BJ (cell line): ENCODE measurements around the gene PCGF3. TPM values are rescaled to one million over a fixed set of nuclear protein-coding genes. Genes with fewer than 3 reads are reported as not detected.
"Not testable (repeated sequence)": the region's sequence is repeated elsewhere in the genome, so short reads cannot be mapped to it uniquely, and the experiment has no call there.

ENCODE experiments used
- CTCF ChIA-PET: fragments of 350-600 bp; formaldehyde crosslinking; extraction: SDS; loops from one replicate; lab custom pipeline; 2021; ENCODE audit warnings: antibody characterized with exemption, inconsistent platforms; lab: Yijun Ruan, JAX
- POLR2A ChIA-PET: fragments of 300-600 bp; sonication (Branson Sonifier 250); formaldehyde crosslinking; extraction: SDS; loops from one replicate; lab custom pipeline; 2021; ENCODE audit warnings: antibody characterized with exemption; lab: Charles Lee
- DNase-seq: peaks from one replicate; pipeline ENCODE4 v3.0.0-alpha.2; 2011; ENCODE audit warnings: low read depth
- H3K27me3 ChIP-seq: 2 replicates; pipeline ENCODE4 v1.6.0; 2011; ENCODE audit warnings: low read length; ENCODE audit not compliant: control insufficient read depth, insufficient read depth
- H3K36me3 ChIP-seq: 2 replicates; pipeline ENCODE4 v1.5.1; 2011; ENCODE audit warnings: low read length; ENCODE audit not compliant: control insufficient read depth, insufficient read depth
- H3K4me3 ChIP-seq: 2 replicates; pipeline ENCODE4 v1.5.1; 2011; ENCODE audit warnings: low read depth, mild to moderate bottlenecking, control low read depth, low read length
- polyA plus RNA-seq: library from polyadenylated mRNA; depleted of rRNA; stranded (reverse); fragments of >200 nt; gene quantifications from 2 replicates; pipeline ENCODE4 v1.2.3, GENCODE V29; 2011
- TF ChIP-seq, protein P1 (sequence below): IDR thresholded peaks from 2 replicates; pipeline ENCODE4 v1.5.1; 2011; ENCODE audit warnings: low read depth, mild to moderate bottlenecking, control low read depth, inconsistent platforms, low read length, moderate library complexity; ENCODE audit not compliant: insufficient read depth

PCGF3 gene
- polyA plus RNA-seq, 1 experiment, result 37.6 TPM

- peaks cover 3% of the 10 kb centered on the region; the same call in 1 of the 2 replicates for H3K27me3 ChIP-seq
These were observed 95.9 kb downstream of the PCGF3 start for GRCh38 chr4:801436-802124.

GRCh38 chr4:803884-804283 is 98.3 kb downstream of the PCGF3 start:
- TF ChIP-seq, protein P1, sequence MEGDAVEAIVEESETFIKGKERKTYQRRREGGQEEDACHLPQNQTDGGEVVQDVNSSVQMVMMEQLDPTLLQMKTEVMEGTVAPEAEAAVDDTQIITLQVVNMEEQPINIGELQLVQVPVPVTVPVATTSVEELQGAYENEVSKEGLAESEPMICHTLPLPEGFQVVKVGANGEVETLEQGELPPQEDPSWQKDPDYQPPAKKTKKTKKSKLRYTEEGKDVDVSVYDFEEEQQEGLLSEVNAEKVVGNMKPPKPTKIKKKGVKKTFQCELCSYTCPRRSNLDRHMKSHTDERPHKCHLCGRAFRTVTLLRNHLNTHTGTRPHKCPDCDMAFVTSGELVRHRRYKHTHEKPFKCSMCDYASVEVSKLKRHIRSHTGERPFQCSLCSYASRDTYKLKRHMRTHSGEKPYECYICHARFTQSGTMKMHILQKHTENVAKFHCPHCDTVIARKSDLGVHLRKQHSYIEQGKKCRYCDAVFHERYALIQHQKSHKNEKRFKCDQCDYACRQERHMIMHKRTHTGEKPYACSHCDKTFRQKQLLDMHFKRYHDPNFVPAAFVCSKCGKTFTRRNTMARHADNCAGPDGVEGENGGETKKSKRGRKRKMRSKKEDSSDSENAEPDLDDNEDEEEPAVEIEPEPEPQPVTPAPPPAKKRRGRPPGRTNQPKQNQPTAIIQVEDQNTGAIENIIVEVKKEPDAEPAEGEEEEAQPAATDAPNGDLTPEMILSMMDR, result no peak
- Histone ChIP-seq H3K27me3 (no peaks in the 10 kb centered on the region), H3K4me3 (no peak overlapping the region), H3K36me3 (no peaks in the 10 kb centered on the region)
- DNase-seq, result no peak
- ChIA-PET POLR2A (no interaction called here), CTCF (interaction anchor here (0.6 kb wide), 1 partner anchor 318 kb away, joined by 4 read pairs; no protein-coding TSS in a partner anchor)

More at GRCh38 chr4:801436-802124, 95.9 kb downstream of the PCGF3 start:
- DNase-seq, result no peak
- POLR2A ChIA-PET, result no interaction called here
- Histone ChIP-seq H3K36me3 (no peaks in the 10 kb centered on the region), H3K4me3 (no peak overlapping the region)
- CTCF ChIA-PET, result no interaction called here
- TF ChIP-seq, protein P1, result no peak

DNA sequence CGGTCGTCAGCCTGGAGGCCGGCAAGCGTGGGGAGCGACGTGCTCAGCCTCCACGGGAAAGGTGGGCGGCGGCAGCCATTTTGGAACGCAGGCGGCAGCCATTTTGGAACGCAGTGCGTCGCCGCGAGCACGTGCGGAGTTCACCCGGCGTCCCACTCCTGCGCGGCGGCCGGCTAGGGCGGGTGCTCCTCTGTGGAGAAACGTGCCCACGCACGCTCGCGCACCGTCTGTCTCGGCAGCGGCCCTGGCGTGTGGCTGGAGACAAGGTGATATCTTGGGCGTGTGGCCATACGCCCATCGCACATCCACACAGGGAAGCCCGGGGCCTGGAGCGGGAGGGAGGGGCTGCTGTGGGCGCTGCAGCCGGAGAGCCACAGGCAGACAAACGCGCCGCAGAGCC is 99.2 kb downstream of the PCGF3 start:
- TF ChIP-seq, protein P1, result no peak
- ChIA-PET POLR2A (no interaction called here), CTCF (no interaction called here)
- Histone ChIP-seq H3K27me3 (no peaks in the 10 kb centered on the region), H3K4me3 (no peak overlapping the region), H3K36me3 (no peaks in the 10 kb centered on the region)
- DNase-seq, result no peak

DNA sequence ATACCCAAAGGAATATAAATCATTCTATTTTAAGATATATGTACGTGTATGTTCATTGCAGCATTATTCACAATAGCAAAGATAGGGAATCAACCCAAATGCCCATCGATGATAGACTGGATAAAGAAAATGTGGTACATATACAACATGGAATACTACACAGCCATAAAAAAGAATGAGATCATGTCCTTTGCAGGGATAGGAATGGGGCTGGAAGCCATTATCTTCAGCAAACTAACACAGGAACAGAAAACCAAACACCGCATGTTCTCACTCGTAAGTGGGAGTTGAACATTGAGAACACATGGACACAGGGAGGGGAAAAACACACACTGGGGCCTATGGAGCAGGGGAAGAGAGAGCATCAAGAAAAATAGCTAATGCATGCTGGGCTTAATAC is 101.3 kb downstream of the PCGF3 start:
- H3K4me3 ChIP-seq, DNase-seq, CTCF ChIA-PET, H3K36me3 ChIP-seq, H3K27me3 ChIP-seq: not testable (repeated sequence)
- POLR2A ChIA-PET, result interaction anchor here (0.6 kb wide), 1 partner anchor 10 kb away, joined by 3 read pairs; no protein-coding TSS in a partner anchor

GRCh38 chr4:807792-808191 is 102.2 kb downstream of the PCGF3 start:
- POLR2A ChIA-PET, result no interaction called here
- no peaks in the 10 kb centered on the region for H3K36me3 ChIP-seq
- TF ChIP-seq, protein P1, result no peak
- H3K4me3 ChIP-seq, result no peak overlapping the region
- H3K27me3 ChIP-seq, result 0 out of 2 replicates have a peak, but pooled peaks cover 3% of the 10 kb centered on the region
- CTCF ChIA-PET, result no interaction called here
- DNase-seq, result no peak
